ENCODE measurements around the gene DENND5A.
A peak's percentile ranks its signal among the peaks of the same experiment; 100 is the strongest.

DENND5A gene

DNA sequence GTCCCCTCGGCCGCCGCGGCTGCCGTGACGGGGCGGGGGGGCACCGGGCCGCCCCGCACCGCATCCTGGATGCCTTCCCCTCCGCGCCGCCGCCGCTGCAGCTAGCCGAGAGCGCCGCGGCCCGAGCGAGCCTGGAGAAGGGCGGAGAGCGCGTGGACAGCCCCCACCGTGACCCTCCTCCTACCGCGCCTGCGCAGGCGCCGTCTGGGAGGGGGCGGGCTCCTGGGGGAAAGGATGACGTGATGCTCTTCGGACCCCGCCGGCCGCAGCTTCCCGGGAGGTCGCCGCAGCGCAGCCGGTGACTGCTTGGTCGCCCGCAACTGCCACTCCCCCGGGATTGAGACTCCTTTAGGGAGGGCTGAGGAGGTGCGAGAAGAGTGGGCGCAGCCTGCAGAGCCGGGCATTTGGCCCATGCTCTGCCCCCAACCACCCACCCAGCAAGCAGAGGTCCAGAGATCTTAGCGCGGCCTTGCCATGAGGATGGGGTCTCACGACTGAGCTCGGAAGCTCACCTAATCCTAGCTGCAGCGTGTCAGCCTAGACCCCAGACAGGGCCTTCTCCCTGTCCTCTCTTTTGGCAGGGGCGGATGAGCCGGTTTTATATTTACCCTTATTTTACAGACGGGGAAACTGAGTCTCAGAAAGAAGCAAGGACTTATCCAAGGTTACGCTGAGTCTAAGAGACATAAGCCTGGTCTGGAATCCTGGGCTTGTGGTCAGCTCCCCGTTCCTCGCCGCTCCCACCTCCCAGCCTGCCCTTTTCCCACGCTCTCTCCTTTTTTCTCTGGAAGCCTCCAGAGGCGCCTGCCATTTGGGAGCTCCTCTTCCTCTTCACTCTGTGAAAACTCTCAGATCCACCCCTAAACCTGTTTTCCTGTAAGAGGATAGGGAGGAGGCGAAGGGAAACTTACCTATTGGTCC lies at the start of gene DENND5A:
Gene DENND5A (minus strand): TSS at position 140 of the 921 bp plus-strand sequence. CDS start 281 bp downstream, outside the sequence.
- peak; percentile 56 to 58 for DNase-seq

DNA sequence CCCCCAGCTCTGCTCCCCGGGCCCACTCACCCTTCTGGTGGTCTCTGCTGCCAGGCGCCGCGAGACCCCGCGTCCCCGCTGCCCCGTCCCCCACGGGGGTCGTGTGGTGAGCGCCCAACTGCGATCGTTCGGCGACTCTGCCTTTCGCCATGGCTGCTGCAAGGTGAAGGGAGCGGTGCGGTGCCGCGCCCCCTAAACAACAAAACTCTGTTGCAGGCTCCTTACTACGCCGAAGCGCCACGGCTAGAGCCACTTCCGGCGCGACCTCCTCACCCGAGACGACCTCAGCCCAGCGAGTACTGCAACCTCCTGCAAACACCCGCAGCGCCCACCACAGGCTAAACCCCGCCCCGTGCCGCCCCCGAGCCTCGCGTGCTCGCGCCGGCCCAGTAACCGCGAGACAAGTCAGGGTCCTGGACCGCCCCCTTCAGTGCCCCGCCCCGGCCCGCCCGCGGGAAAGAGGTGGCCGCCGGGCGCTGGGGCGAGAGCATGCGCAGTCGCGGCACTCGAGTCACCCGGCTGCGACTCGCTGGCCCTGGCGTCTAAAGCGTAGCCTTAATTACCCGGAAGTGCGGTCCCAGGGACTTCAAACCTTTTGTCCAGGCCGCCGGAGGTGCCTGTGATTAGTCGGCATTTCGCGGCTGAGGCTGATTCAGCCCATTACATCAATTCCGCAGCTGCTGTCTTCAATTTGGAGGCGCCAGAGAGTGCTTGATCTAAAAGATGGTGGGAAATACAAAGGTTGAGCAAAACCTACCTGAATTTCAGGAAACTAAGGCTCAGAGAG lies 49.3 kb upstream of the DENND5A start, which contains the start of gene TMEM41B:
Gene TMEM41B (minus strand): TSS at position 303 of the 787 bp plus-strand sequence. CDS start 152 bp downstream, at position 151.
- peak; percentile 93 to 98 for DNase-seq

DNA sequence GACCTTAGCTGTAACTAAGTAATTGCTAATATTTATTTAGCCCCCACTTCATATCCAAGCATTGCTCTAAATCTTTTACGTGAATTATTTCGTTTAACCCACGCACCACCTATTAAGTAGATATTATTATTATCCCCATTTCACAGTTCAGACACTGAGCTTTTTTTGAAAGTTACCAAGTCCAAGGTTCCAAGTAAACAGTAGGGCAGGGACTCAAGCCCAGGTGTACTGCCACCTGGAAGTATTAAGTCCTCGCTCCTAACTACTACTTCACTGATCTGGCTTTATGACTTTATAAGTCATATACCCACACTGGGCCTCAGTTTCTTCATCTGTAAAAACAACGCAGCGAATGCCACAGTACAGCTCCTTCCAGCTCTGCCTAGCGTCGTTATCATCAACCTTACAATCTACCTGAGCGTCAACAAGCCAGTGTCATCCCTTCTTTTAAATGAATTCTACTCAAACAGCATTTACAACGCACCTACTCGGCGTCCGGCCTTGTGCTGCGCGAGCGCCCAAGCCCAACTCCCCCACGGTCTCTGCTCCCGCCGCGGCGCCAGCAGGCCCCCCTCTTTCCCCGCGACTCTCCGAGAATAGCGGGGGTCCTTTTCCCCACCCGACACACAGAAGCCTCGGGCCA lies 48.6 kb upstream of the DENND5A start:
- no peak for DNase-seq

DNA sequence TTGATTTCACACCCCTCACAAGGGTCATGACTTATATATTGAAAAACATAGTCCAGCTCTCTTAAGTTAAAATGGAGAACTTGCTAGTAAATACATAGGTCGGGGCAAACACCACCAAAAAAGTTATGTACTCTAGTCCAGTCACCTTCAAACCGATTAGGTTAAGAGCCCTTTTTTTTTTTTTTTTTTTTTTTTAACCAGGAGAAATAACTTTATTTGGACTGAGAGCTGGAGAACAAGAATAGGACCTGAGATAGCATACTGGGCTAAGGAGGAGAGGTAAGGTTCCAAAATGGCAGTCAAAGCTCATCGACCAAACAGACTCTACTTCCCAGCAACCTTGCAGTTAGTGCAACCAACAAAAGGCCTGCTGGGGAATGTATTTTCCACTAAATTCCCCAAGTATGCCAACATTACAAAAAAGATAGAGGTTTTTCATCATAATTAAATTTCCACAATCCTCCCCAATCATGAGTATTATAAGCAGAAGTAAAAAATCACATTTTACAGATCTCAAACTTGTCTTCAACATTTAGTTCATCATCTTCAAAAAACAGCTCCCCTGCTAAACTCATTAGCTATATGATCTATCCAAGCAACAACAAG lies 45.4 kb upstream of the DENND5A start:
- no peak for DNase-seq

DNA sequence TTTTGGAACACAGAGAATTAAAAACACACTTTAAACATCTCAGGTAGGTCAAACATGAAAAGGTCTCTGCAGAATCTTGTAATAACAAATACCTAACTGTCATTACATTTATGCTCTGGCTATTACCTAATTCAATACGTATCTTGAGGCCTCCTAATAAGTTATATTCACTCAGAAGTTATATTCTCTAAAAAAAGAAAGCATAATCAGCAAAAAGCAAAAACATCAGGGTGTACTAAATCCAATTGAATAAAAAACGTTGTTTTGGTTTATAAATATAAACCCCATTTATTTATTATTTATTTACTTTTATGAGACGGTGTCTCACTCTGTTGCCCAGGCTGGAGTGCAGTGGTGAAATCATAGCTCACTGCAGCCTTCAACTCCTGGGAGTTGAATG lies 39.0 kb upstream of the DENND5A start:
- no peak for DNase-seq

DNA sequence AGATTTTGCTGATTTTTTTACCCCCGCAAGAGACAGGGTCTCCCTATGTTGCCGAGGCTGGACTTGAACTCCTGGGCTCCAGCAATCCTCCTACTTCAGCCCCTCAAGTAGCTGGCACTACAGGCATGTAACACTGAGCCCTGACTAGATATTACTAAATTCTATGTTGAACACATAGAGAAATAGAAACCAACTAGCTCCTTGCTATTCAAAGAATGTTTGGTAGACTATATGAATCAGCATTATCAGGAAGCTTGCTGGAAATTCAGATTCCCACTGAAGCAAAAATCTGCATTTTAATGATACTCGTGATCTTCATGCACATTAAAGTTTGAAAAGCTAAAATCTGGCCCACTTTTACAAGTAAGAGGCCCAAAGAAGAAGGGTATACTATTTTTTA lies 37.3 kb upstream of the DENND5A start:
- no peak for DNase-seq

DNA sequence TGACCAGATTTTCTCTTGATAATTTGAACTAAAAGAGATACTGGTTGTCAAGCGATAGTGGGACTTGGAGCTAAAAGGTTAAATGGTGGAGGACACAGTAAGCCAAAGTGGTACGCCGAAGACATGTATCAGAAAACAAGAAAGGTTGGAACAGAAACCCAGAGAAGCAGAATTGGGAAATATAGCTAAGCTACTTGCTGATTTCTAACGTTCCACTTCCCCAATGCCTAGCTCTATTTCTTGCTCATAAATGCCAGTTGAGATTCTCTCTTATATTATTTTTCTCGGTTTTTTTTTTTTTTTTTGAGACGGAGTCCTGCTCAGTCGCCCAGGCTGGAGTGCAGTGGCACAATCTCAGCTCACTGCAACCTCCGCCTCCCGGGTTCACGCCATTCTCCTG lies 36.6 kb upstream of the DENND5A start:
- DNase-seq = no peak

DNA sequence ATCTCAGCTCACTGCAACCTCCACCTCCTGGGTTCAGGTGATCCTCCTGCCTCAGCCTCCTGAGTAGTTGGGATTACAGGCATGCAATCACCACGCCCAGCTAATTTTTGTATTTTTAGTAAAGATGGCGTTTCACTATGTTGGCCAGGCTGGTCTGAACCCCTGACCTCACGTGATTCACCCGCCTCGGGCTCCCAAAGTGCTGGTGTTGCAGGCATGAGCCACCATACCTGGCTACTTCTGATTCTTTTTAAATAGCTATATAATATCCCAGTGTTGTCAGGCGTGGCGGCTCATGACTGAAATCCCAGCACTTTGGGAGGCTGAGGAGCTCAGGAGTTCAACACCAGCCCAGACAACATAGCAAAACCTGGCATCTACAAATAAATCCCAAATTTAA lies 28.5 kb upstream of the DENND5A start:
- no peak for DNase-seq

DNA sequence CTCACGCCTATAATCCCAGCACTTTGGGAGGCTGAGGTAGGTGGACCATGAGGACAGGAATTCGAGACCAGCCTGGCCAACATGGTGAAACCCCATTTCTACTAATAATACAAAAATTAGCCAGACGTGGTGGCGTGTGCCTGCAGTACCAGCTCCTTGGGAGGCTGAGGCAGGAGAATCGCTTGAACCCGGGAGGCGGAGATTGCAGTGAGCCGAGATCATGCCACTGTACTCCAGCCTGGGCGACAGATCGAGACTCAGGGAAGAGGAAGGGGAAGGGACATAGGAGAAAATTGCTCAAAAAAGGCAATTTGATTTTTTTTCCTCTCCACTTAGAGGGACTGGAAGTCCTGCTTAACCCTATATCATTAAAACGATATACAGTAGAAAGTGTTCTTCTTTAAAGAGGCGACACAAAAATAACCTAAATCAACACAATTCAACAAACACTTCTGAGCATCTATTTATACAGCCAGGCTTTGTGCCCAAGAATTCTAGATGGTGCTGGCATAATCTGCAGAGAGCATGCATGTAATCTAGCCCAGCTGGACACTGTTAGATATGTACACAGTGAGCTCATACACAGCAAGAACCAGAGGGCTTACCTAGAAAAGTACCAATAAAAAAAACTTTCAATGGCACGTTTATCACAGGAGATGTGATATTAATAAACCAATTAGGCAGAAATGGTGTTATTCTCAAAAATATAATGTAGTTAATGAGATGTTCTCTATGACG lies 20.9 kb upstream of the DENND5A start:
- no peak for DNase-seq

DNA sequence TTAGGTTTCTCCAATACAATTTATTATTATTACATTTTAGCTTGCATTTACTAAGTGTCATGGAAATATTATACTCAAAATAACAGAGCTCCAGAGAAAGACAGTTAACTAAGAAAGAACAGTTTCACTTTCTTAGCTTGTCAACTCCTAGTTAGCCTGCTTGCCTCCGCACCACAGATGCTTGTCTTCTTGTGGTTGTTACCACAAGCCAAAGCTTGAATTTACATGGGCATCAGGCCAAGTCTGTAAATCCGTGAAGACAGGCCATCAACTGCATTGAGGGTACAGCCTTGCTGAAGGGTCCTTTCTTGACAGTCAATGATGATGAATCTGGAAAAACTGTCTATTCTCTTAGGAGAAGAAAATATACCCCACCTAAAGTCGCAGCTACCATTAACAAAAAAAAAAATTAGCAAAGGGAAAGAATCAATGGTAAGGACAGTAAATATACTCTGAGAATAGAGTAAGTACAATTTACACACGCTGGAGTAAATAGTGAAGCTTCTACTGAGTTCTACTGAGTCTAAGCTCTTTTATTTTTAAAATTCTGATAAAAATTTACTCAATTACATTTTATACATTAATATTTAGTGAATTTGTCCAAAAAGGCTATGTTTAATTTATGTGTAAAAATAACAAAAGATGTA lies 15.6 kb upstream of the DENND5A start:
- peak; percentile 11 to 35 for DNase-seq

DNA sequence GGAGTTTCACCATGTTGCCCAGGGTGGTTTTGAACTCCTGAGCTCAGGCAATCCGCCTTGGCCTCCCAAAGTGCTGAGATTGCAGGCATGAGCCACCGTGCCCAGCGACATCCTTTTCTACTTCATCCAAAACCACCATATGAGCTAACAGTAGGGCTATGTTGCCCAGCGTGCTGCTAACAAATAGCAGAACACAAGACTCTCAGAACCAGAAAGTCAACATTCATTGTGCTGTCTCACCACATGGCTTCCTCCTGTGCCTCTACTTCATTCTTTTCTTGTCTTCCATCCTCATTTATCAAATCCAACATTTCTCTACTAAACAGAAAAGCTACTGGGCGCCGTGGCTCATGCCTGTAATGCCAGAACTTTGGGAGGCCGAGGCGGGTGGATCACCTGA lies 12.0 kb upstream of the DENND5A start:
- no peak for DNase-seq

DNA sequence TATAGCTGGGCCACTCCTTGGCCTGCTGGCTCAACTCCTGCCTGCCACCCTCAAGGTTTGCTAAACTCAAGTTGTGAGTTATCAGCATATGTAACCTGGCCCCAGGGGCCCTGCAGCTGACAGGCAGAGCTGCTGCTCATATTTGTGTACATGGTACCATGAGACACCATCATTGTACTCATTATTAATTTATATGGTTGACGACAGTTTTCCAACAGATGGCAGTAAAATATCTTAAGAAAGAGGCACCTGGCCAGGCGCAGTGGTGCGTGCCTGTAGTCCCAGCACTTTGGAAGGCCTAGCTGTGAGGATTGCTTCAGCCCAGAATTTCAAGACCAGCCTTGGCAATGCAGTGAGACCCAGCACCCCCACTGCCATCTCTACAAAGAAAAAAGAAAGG lies 11.4 kb upstream of the DENND5A start:
- DNase-seq = peak in 1 of 2 experiments; percentile 6

DNA sequence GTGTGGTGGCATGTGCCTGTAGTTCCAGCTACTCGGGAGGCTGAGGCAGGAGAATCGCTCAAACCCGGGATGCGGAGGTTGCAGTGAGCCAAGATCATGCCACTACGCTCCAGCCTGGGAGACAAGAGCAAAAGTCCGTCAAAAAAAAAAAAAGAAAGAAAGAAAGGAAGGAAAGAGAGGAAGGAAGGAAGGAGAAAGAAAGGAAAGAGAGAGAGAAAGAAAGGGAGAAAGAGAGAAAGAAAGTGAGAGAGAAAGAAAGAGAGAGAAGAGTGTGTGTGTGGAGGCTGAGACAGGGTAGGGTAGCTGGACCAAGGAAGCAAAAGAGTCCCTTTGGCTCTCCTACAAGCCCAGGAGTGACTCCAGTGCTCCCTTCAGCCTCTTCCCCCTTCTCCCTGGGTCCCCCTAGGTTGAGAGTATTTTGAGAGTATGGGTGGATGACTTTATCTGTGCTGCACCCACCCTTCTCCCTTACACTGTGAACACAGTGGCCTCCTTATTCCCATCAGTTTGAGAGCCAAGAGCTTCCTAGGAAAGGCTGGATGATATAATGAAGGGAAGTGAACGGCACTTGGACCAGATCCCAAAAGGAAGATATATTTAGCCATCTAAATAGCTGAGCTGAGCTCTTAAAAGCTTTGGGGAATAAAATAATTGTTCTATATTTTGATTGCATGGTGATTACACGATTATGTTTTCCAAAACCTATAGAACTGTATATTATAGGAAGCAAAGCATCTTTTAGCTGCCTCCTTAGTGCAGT lies 9.5 kb upstream of the DENND5A start:
- DNase-seq = no peak

DNA sequence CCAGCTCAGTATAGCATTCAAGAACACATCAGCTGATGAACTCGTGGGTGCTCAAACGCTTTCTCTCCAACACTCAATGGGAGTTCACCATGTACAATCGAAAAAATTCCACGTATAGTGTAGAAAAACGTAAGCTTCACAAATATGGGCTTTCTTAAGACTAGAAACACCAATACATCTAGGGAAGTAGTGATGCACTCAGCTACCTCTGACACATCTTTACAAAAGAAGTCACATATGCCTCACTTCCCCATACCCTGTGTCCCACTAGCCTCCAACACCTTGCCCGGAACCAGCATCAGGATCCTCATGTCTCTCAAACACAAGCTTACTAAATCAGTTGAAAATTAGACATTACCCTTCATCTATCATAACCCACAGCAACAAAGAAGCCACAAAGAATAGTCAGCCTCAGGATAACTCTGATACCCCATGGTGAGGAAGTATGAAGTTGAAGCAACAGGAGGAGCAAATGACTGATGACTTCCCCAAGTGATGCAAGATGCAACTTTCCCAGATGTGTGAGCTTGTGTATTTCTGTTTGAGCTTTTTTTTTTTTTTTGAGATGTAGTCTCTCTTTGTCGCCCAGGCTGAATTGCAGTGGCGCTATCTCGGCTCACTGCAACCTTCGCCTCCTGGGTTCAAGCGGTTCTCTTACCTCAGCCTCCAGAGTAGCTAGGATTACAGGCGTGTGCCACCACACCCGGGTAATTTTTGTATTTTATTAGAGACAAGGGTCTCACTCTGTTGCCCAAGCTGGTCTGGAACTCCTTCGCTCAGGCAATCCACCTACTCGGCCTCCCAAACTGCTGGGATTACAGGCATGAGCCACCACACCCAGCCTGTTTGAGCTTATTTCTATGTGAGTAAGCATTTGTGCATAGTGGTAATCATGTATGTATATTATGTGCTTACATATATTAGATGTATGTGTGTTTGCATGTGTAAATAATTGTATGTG lies 8.5 kb upstream of the DENND5A start:
- peak; percentile 83 to 90 for DNase-seq

DNA sequence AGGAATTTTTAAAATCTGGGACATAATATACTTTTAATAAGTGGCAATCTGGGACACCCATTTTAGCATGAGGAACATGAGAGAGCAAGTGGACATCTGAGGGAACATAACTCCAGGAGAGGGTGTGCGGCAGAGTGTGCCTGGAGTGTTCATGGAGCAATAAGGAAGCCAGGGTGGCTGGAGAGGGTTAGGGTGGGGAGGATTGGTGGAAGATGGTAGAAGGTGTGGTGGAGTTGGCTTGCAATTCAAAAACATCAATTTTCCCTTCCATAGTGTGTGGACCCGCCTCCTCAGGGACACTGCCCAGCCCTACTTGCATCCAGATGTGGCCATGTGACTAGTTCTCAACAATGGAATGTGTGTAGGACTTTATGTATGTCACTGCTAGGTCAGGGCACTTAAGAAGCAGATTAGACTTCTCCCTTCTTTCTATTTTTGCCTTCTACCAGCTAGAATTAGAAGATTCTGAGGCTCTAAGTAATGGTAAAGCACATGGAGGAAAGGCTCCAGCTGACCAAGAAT lies 4.4 kb upstream of the DENND5A start:
- DNase-seq = no peak

DNA sequence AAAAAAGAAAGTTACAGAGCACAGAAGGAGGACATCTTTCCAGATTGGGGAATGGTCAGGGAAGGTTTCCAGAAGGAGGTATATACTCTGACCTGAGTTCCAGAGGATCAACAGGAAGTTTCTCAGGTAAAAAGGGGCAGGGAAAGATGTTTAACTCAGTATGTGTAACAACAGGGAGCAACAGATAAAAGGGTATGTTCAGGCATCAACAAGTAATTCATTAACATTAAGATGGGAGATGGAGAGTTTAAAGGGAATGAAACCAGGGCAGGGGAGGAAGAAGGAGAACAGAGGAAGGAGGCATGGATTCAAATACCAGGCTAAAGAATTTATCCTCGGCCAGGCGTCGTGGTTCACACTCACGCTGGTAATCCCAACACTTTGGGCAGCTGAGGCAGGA lies 2.5 kb upstream of the DENND5A start:
- no peak for DNase-seq

DNA sequence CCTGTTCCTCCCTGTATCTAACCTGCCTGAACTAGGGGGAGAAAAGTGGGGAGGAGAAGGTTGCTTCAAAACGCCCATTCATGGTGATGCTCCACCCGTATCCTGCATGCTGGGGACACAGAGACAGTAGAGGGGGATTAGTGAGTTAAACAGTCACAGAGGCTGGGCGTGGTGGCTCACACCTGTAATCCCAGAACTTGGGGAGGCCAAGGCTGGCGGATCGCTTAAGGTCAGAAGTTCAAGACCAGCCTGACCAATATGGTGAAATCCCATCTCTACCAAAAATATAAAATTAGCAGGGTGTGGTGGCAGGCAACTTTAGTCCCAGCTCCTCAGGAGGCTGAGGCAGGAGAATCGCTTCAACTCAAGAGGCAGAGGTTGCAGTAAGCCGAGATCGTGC lies 1.8 kb upstream of the DENND5A start:
- DNase-seq = no peak

DNA sequence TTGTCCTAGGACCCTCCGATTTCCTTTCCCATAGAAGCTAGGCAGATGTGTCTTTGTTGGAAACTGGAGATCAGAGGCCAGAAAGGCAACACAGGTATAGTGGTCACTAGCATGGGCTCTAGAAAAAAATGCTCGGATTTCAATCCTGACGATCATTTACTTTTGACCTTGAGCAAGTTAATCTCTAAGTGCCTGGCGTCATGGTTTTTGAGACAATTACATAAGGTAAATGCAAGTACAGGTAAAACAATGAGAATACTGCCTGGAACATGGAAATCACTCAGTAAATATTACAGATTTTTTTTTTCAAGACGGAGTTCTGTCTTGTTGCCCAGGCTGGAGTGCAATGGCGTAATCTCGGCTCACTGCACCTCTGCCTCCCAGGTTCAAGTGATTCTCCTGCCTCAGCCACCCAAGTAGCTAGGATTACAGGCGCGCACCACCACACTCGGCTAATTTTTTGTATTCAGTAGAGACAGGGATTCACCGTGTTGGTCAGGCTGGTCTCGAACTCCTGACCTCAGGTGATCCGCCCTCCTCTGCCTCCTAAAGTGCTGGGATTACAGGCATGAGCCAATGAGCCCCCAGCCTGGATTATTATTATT lies 1.1 kb upstream of the DENND5A start:
- DNase-seq = no peak
